Astrocyte of the hippocampus (primary cell): Measurements from ENCODE around the gene PUDP.
A peak's percentile ranks its signal among the peaks of the same experiment; 100 is the strongest.
"Not testable (repeated sequence)": the region's sequence is repeated elsewhere in the genome, so short reads cannot be mapped to it uniquely, and the experiment has no call there.

Experiments used
- DNase-seq: peaks from one replicate; pipeline ENCODE4 v3.0.0; 2011; ENCODE audit warnings: low read depth, low spot score

The PUDP gene

GRCh38 chrX:7147978-7148854, at the start of gene PUDP:
PUDP (minus strand) TSS chrX:7148153; CDS start chrX:7148113, 40 bp downstream.
- DNase-seq = peak; percentile 98

GRCh38 chrX:7194606-7195005, 46.7 kb upstream of the PUDP start:
- no peak for DNase-seq

GRCh38 chrX:7192871-7193270, 44.9 kb upstream of the PUDP start:
- DNase-seq = no peak

GRCh38 chrX:7191681-7192110, 43.7 kb upstream of the PUDP start:
- DNase-seq = no peak

GRCh38 chrX:7190157-7190556, 42.2 kb upstream of the PUDP start:
- no peak for DNase-seq

- DNase-seq = no peak
Measured at GRCh38 chrX:7188672-7189071, 40.7 kb upstream of the PUDP start.

- no peak for DNase-seq
Measured at GRCh38 chrX:7184816-7185215, 36.9 kb upstream of the PUDP start.

- DNase-seq = no peak
Measured at GRCh38 chrX:7179446-7179845, 31.5 kb upstream of the PUDP start.

- DNase-seq = not testable (repeated sequence)
Measured at GRCh38 chrX:7178859-7179258, 30.9 kb upstream of the PUDP start.

GRCh38 chrX:7170898-7171297, 22.9 kb upstream of the PUDP start:
- no peak for DNase-seq

- DNase-seq = peak; percentile 36
Measured at GRCh38 chrX:7169627-7170026, 21.7 kb upstream of the PUDP start.

- peak; percentile 38 for DNase-seq
Measured at GRCh38 chrX:7168371-7168770, 20.4 kb upstream of the PUDP start.

- no peak for DNase-seq
Measured at GRCh38 chrX:7164174-7164573, 16.2 kb upstream of the PUDP start.

GRCh38 chrX:7163146-7163677, 15.3 kb upstream of the PUDP start:
- no peak for DNase-seq

GRCh38 chrX:7159149-7159861, 11.4 kb upstream of the PUDP start:
- peak; percentile 53 for DNase-seq

GRCh38 chrX:7158468-7158990, 10.6 kb upstream of the PUDP start:
- peak; percentile 71 for DNase-seq

GRCh38 chrX:7156879-7157278, 8.9 kb upstream of the PUDP start:
- no peak for DNase-seq

- no peak for DNase-seq
Measured at GRCh38 chrX:7155163-7155562, 7.2 kb upstream of the PUDP start.

GRCh38 chrX:7154041-7154597, 6.2 kb upstream of the PUDP start:
- DNase-seq = no peak

- DNase-seq = no peak
Measured at GRCh38 chrX:7153231-7153630, 5.3 kb upstream of the PUDP start.

GRCh38 chrX:7149411-7149810, 1.5 kb upstream of the PUDP start:
- no peak for DNase-seq

- peak; percentile 70 for DNase-seq
Measured at GRCh38 chrX:7147413-7147977, 458 bp downstream of the PUDP start, which contains the start of gene STS. STS (plus strand) TSS chrX:7147712; CDS start chrX:7253200, 105,488 bp downstream.
